HL-60 (cell line): Measurements from ENCODE around the gene COL18A1.
A peak's percentile ranks its signal among the peaks of the same experiment; 100 is the strongest.
"Not testable (repeated sequence)": the region's sequence is repeated elsewhere in the genome, so short reads cannot be mapped to it uniquely, and the experiment has no call there.

Experiments
- DNase-seq, 2 experiments: peaks; one replicate each; pipeline ENCODE4 v3.0.0-alpha.2; 2010 to 2020; ENCODE audit warnings: low read depth in 1 of 2, low spot score in 1 of 2
- H3K27ac ChIP-seq: fragments of 250-450 bp; sonication (Bioruptor Pico); replicated peaks from 2 replicates; pipeline ENCODE4 v1.5.1; 2020; ENCODE audit warnings: mild to moderate bottlenecking, moderate library complexity
- H3K27me3 ChIP-seq: fragments of 250-450 bp; sonication (Bioruptor Pico); 2 replicates; pipeline ENCODE4 v1.5.1; 2021; ENCODE audit warnings: mild to moderate bottlenecking, moderate library complexity; ENCODE audit not compliant: insufficient read depth, poor library complexity, severe bottlenecking
- H3K4me3 ChIP-seq: replicated peaks from 2 replicates; pipeline ENCODE4 v1.5.1; 2011; ENCODE audit warnings: mild to moderate bottlenecking, control low read depth, low read length; ENCODE audit not compliant: insufficient read depth
- GABPA ChIP-seq: IDR thresholded peaks from 2 replicates; pipeline ENCODE4 v1.6.1; 2012; ENCODE audit warnings: low read depth
- POLR2AphosphoS5 ChIP-seq: IDR thresholded peaks from 2 replicates; pipeline ENCODE4 v1.6.1; 2012; ENCODE audit warnings: low read depth
- REST ChIP-seq: IDR thresholded peaks from 2 replicates; pipeline ENCODE4 v1.6.1; 2012; ENCODE audit warnings: low read depth; ENCODE audit not compliant: insufficient replicate concordance
- SPI1 ChIP-seq: IDR thresholded peaks from 2 replicates; pipeline ENCODE4 v1.6.1; 2012; ENCODE audit warnings: low read depth, mild to moderate bottlenecking, borderline replicate concordance
- TF ChIP-seq, protein P1 (sequence below): IDR thresholded peaks from one replicate; pipeline ENCODE4 v1.5.1; 2011; ENCODE audit warnings: low read length, control low read depth, inconsistent platforms; ENCODE audit not compliant: insufficient read depth

COL18A1 gene

DNA sequence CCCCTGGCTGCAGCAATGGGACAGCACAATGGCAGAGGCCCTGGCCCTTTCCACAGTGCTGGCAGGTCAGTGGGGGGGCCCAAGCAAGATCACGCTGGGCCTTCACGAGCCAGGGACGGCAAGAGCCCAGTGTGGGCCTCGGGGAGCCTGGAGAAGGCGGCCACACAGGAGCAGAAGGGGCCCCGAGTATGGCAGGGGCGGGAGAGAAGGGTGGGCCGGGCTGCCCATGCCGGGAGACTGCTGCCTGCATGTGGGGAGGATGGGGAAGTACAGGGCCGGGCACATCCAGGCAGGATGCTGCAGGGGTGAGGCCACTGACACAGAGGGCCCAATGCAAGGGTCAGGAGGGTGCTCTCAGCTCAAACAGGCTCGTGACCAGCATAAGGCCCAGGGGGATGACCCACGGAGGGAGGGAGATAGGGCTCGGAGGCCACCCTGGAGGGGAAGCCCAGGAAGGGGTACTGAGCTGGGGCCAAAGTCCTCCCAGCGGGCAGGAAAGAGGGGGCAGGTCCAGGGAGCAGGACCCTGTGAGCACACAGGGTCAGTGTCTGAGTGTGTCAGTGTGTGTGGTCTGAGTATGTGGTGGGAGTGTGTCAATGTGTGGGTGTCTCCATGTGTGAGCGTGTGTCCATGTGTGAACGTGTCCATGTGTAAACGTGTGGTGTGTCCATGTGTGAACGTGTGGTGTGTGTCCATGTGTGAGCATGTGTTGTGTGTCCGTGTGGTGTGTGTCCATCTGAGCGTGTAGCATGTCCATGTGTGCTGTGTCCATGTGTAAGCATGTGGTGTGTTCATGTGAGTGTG lies 124.2 kb downstream of the COL18A1 start:
- Histone ChIP-seq H3K27ac (no peak overlapping the region), H3K4me3 (no peak overlapping the region), H3K27me3 (no peaks in the 10 kb centered on the region)
- TF ChIP-seq, protein P1, sequence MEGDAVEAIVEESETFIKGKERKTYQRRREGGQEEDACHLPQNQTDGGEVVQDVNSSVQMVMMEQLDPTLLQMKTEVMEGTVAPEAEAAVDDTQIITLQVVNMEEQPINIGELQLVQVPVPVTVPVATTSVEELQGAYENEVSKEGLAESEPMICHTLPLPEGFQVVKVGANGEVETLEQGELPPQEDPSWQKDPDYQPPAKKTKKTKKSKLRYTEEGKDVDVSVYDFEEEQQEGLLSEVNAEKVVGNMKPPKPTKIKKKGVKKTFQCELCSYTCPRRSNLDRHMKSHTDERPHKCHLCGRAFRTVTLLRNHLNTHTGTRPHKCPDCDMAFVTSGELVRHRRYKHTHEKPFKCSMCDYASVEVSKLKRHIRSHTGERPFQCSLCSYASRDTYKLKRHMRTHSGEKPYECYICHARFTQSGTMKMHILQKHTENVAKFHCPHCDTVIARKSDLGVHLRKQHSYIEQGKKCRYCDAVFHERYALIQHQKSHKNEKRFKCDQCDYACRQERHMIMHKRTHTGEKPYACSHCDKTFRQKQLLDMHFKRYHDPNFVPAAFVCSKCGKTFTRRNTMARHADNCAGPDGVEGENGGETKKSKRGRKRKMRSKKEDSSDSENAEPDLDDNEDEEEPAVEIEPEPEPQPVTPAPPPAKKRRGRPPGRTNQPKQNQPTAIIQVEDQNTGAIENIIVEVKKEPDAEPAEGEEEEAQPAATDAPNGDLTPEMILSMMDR, result no peak
- TF ChIP-seq POLR2AphosphoS5 (no peak), SPI1 (no peak), REST (no peak), GABPA (no peak)
- DNase-seq, result no peak

- no peak for DNase-seq
- Histone ChIP-seq H3K27ac (no peak overlapping the region), H3K4me3 (no peak overlapping the region), H3K27me3 (no peaks in the 10 kb centered on the region)
- no peak for TF ChIP-seq GABPA
- TF ChIP-seq, protein P1, result no peak
- TF ChIP-seq SPI1, result no peak
- 0 out of 2 replicates have a peak, but pooled peaks have one; percentile 14 for TF ChIP-seq POLR2AphosphoS5
- TF ChIP-seq REST, result no peak
These were observed 124.9 kb downstream of the COL18A1 start for GRCh38 chr21:45529785-45530422.

- TF ChIP-seq REST (no peak), GABPA (no peak), SPI1 (no peak), POLR2AphosphoS5 (no peak; the same call in 1 of the 2 replicates)
- TF ChIP-seq, protein P1, result no peak
- H3K27me3 ChIP-seq, result no peaks in the 10 kb centered on the region
- no peak overlapping the region for H3K27ac ChIP-seq
- no peak for DNase-seq
- no peak overlapping the region for H3K4me3 ChIP-seq
These were observed 125.6 kb downstream of the COL18A1 start for GRCh38 chr21:45530423-45531113.

DNA sequence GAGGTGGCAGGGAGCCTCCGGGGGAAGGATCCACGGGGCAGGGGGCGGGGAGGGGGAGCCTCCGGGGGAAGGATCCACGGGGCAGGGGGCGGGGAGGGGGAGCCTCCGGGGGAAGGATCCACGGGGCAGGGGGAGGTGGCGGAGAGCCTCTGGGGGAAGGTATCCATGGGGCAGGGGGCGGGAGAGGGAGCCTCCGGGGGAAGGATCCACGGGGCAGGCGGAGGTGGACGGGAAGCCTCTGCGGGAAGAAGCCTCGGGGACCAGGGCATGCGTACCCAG lies 126.1 kb downstream of the COL18A1 start:
- DNase-seq, H3K4me3 ChIP-seq, H3K27me3 ChIP-seq, H3K27ac ChIP-seq: not testable (repeated sequence)
